Parietal lobe (tissue), 1 donor: ENCODE data around the gene CFAP74. TPM values are rescaled to one million over a fixed set of nuclear protein-coding genes. Genes with fewer than 3 reads are reported as not detected.

Experiments used
- total RNA-seq: library from RNA; depleted of rRNA; stranded (reverse); fragments of >200 nt; gene quantifications from one replicate; pipeline ENCODE4 v1.2.3, GENCODE V29; 2014

The CFAP74 gene, protein sequence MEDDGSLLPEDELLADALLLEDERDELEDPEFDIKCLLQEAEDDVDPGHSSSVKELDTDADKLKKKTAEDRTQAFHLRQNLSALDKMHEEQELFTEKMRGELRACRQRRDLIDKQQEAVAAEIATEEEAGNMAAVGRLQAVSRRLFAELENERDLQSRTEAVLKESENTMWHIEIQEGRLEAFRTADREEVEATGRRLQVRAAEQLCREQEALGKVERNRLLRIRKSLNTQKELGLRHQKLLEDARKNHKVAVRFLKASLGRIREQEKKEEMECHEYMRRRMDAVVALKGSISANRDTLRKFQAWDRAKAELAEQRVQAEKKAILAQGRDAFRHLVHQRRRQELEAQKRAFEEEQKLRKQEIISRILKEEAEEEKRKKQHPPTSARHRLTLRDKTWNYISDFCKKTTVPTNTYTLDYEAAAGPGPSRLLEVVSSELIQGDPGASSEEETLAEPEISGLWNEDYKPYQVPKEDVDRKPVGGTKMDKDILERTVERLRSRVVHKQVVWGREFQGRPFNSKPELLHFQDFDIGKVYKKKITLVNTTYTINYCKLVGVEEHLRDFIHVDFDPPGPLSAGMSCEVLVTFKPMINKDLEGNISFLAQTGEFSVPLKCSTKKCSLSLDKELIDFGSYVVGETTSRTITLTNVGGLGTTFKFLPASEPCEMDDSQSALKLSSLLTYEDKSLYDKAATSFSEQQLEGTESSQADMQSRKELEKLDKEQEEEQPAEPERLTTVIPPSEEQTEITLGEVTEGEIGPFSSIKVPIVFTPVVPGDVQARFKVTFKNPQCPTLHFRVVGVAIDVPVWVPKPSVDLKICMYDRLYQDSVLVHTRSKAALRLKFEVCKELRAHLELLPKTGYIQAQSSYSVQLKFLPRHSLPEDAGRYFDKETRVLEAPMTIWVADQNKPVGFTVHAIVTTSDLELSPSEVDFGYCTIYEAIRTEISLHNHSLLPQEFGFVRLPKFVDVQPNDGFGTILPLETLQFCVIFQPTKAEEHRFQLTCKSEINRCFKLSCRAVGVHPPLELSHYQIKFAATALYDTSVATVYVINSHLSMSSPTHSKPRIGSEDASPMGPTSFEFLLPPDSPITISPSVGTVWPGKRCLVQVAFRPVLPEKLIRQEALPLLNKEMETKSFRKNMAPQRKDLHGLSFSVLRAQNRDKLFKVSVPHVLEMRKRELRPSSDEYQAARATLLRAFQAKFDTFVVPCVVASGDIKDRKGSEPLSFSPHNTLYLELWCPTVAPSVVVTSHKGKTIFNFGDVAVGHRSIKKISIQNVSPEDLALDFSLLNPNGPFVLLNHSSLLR (N-terminal part only)
- total RNA-seq, result 0.63 TPM

GRCh38 chr1:2003541-2004131, at the start of gene CFAP74:
Gene CFAP74 (minus strand): TSS chr1:2003786. CDS start chr1:1990956, 12,830 bp downstream.

DNA sequence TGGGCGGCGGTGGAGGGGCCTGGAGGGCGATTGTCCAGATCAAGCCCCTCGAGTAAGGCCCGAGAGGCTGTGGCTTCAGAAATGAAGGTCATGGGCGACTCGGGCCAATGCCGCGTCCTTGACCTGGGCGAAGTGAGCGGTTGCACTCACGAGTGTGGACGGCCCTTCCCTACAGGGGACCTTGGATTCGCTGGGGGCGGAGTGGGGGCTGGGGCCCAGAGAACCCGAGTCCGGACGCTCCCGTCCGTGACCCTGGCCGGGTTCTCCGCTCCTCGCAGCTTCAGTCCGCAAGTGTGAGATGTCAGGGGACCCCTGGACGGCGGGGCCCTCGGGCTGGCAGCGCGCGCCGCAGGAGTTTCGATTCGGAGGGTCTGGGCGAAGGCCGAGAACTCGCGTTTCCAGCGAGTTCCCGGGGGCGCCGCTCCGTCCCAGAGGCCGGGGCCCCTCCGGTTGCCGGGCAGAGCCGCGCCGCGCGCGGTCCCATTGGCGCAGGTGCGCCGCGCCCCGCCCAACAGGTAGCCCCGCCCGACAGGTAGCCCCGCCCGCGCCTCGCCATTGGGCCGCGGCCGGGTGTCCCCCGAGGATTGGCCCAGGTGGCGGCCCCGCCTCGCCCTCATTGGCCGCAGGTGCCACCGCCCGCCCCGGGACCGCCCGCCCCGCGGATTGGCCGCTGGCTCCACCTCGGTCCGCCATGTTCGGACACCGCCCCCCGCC, 46.3 kb upstream of the CFAP74 start, which contains the start of gene PRKCZ:
TSS of gene PRKCZ (plus strand) at position 694 of the 714 bp plus-strand sequence. CDS start 220 bp downstream, outside the sequence.

GRCh38 chr1:2019172-2019543, 15.6 kb upstream of the CFAP74 start, which contains the start of gene GABRD:
Gene GABRD (plus strand): TSS chr1:2019345. CDS start chr1:2019424, 79 bp downstream.

DNA sequence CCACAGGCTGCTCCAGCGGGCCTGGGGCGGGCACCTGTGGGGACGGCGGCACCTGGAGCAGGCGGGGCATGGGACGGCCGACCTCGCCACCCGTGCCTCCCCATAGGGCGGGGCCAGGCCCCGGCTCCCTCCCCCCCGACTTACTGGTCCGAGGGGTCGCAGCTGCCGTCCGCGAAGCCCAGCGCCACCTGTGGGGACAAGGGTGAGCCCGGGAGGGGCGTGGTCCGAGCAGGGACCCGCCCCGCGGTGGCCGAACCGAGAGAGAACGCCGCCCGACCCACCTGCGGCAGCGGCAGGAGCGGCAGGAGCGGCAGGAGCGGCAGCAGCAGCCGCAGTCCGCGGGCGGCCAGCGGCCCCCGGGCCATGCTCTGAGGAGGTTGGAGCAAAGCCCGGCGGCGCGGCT, 84.7 kb downstream of the CFAP74 start, which contains the start of gene TMEM52:
TSS of gene TMEM52 (minus strand) at position 379 of the 403 bp plus-strand sequence. CDS start at position 365, 14 bp downstream.

DNA sequence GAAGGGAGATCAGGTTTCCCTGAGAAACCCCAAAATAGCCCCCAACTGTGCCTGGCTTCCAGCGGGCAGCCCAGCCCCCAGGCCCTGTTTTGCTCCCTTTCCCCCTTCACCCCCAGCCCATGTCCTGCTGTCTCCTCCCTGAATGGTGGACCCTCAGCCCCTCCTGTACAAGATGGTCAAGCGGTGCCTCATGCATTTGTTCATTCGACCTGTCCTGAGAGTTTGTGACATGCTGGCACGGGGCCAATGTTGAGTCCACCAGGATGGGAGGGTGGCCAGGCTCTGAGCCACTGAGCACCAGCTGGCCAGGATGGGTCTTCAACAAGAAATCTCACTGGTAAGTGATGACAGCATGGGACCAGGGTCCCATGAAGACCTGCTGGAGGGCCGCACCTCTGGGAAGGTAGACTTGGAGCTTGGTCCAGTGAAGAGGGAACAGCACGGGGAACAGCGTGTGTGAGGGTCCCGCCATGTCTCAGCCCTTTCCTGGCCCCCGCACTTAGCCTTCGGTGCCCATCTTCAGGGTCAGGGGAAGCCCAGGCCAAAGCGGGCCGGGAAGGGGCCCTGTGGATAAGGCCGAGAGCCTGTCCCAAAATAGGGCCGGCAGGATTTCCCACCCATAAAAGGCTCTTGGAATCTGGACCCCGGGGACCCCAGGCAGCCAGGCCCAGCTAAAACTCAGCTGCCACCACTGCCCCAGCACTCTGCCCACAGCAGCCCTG, 88.5 kb downstream of the CFAP74 start, which contains the start of gene CALML6:
TSS of gene CALML6 (plus strand) at position 290 of the 722 bp plus-strand sequence. CDS start at position 311, 21 bp downstream.

DNA sequence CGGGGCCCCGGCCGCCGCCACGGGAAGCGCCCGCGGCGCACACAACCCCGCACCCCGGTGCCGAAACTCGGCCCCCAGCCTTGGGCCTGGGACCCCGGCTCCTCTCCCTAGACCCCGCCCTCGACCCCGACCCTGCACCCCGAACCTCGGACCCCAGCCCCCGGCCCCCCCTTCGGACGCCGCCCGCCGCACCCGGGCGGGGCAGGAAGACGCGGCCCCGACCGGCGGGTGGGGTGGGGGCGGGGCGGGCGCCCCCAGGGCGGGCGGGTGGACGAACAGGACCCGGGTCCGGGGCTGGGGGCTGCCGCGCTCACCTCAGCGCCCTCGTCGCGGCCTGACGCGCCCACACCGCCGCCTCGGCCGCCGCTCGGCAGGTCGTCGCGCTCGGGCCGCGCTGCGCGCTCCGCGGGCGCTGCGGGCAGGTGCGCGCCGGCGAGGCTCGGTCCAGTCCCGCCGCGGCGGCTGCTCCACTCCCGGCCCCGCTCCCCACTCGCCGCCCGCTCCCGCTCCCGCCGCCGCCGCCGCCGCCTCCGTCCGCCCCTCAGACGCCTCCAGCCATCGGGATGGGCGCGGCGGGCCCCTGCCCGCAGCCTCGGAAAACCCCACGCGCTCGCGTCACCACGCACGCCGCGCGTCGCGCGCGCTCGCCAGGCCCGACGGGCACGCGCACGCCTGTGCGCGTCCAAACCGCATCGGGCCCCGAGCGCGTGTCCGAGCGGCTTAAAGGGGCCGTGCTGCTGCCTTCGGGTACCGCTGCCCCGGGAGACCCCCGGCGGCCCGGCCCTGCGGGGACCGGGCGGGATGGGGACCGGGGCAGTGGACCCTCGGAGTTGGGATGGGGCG, 112.9 kb downstream of the CFAP74 start, which contains the start of gene GNB1:
TSS of gene GNB1 (minus strand) at position 582 of the 843 bp plus-strand sequence. CDS start 65,634 bp downstream, outside the sequence.

Other genes starting within 250 kb of the CFAP74 start
- 30.0 TPM for gene NADK, start 225.3 kb downstream of the CFAP74 start, total RNA-seq
- 271 TPM for gene GNB1, start 112.7 kb downstream of the CFAP74 start, total RNA-seq
- not detected for gene CALML6, start 88.5 kb downstream of the CFAP74 start, total RNA-seq
- gene TMEM52, start 84.5 kb downstream of the CFAP74 start, total RNA-seq, result 1.3 TPM
- 2.5 TPM for gene GABRD, start 15.6 kb upstream of the CFAP74 start, total RNA-seq
- 54.8 TPM for gene PRKCZ, start 46.6 kb upstream of the CFAP74 start, total RNA-seq
- 30.0 TPM for gene FAAP20, start 191.0 kb upstream of the CFAP74 start, total RNA-seq
- 32.2 TPM for gene SKI, start 224.5 kb upstream of the CFAP74 start, total RNA-seq